ENCODE measurements around the gene B4GALT2. TPM values are rescaled to one million over a fixed set of nuclear protein-coding genes. Genes with fewer than 3 reads are reported as not detected.

Gene B4GALT2
- total and polyA plus RNA-seq, 8 donors, result 15.2 to 37.4 (median 22.5) TPM

DNA sequence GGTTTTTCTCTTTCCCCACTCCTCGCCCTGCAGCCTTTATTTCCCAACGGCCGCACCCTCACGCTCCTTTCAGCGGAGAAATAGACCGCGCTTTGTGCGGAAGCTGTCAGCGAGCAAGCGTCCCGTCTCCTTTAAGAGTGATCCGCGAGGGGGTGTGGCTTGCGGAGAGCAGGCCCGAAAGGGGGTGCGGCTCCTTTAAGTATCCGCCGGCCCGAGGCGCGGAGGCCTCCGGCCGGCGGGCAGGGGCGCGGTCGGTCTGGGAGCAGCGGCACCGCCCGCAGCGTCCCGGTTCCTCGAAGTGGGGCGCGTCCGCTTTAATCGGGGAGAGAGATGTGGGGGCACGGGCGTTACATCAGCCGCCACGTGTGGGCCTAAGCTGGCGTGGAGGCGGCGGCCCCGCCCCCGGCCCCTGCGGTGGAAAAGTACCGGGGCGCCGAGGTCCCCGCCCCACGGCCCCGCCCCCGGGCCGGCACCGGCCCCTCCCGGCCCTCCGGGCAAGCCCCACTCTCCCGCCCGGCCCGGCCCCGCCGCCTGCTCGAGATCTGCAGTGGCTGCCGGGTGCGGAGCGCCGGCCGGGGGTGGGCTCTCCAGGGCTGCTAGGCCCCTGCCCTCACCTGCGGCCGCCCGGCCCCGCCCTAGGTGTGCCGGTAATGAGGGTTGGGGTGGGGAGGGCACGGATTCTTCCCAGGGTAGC lies 51.0 kb downstream of the B4GALT2 start:
- Histone ChIP-seq H3K4me1 (peaks cover 20 to 68% (median 41%) of the 10 kb centered on the region in 4 donors), H3K27me3 (no peaks in the 10 kb centered on the region), H3K9me3 (no peaks in the 10 kb centered on the region), H3K36me3 (no peaks in the 10 kb centered on the region), H3K27ac (peak overlapping the region; percentile 83 to 92 (median 90)), H3K4me3 (peak overlapping the region; percentile 73 to 94 (median 79))
- 0 to 1% (median 0%) methylated on average over 17 to 75 of the region's 75 CpGs for WGBS, 5 donors
- TF ChIP-seq CTCF (IDR thresholded peaks at IDR 0.05) (no peak), POLR2A (IDR thresholded peaks at IDR 0.05) (no peak), POLR2AphosphoS5 (IDR thresholded peaks at IDR 0.05) (peak in 2 of 3 donors; percentile 46 to 56)
- intact Hi-C loops (cut with DNase I; ENCODE audit: low total_unique reads), result no loop called here
- DNase-seq, result peak; percentile 93 to 96

- 0 to 1% (median 0%) methylated on average over 15 to 66 of the region's 66 CpGs for WGBS, 5 donors
- peaks cover 22 to 69% (median 47%) of the 10 kb centered on the region in 4 donors for H3K4me1 ChIP-seq
- H3K4me3 ChIP-seq, result peak overlapping the region; percentile 73 to 94 (median 79)
- H3K9me3 ChIP-seq, result no peaks in the 10 kb centered on the region
- peak in 1 of 2 donors; percentile 84 for DNase-seq
- H3K27me3 ChIP-seq, result no peaks in the 10 kb centered on the region
- no peaks in the 10 kb centered on the region for H3K36me3 ChIP-seq
- intact Hi-C loops (cut with DNase I; ENCODE audit: low total_unique reads), result no loop called here
- peak overlapping the region; percentile 83 to 92 (median 90) for H3K27ac ChIP-seq
- TF ChIP-seq POLR2AphosphoS5 (IDR thresholded peaks at IDR 0.05) (no peak), CTCF (IDR thresholded peaks at IDR 0.05) (no peak), EP300 (IDR thresholded peaks at IDR 0.05) (no peak), POLR2A (IDR thresholded peaks at IDR 0.05) (no peak)
Observed at GRCh38 chr1:44030605-44031251, 51.7 kb downstream of the B4GALT2 start.

DNA sequence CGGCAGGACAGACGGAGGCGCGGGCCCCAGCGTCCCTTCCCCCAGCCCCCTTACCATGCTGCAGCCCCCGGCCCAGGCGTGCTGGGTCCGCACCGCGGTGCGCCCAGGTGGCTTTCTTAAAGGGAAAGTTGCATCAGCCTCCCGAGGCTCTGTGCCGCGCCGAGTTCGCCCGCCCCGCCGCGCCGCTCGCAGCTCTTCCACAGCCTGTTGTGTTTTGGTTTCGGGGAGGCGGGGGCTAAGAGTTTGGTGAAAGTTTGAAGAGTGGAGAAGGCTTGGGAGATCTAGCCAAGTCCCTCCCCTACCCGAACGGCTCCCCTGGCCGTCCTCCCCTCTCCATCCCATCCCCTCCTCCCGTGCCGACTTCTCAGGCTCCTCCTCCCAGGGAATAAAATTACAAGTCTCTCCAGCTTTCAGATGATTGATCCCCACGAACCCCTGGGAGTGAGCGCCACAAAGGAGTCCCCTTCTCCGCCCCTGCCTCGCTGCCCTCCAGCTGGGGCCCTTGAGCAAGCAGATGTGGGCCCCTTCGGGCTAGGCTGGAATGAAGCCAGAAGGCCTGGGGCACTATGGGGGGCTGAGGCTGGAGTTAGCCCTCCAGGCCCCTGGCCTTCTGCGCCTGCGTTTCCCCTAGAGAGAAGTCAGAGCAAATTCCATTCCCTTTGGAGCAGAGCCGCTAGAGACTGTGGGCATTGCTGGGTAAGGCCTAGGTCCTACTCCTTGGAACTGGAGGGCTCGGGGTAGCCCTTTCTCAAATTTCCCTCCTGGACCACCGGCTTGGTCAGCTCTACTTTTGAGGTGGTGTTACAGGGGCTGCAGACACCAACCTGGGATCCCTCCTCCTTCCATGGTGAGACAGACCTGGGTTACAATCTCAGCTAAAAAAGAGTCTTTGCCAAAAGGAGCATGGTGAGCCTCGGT lies 52.5 kb downstream of the B4GALT2 start, which contains the start of gene SLC6A9:
Gene SLC6A9, minus strand, starts transcription at position 211 of the 918 bp plus-strand sequence. CDS start 7,185 bp downstream, outside the sequence.
- Histone ChIP-seq H3K9me3 (no peaks in the 10 kb centered on the region), H3K36me3 (no peaks in the 10 kb centered on the region), H3K4me1 (peaks cover 29 to 69% (median 54%) of the 10 kb centered on the region in 4 donors), H3K27me3 (no peaks in the 10 kb centered on the region), H3K4me3 (peak within 1 kb of the TSS; percentile 73 to 94 (median 79)), H3K27ac (peak within 1 kb of the TSS; percentile 83 to 92 (median 90))
- 9 to 12% (median 11%) methylated on average over 24 to 40 of the region's 40 CpGs for WGBS, 5 donors
- TF ChIP-seq POLR2AphosphoS5 (IDR thresholded peaks at IDR 0.05) (peak in 1 of 3 donors; percentile 12), CTCF (IDR thresholded peaks at IDR 0.05) (no peak), EP300 (IDR thresholded peaks at IDR 0.05) (no peak)
- DNase-seq, result peak; percentile 69 to 90
- intact Hi-C loops (cut with DNase I; ENCODE audit: low total_unique reads), result no loop called here
